Endothelial cell of umbilical vein (primary cell): ENCODE results near the gene MAN1A2. TPM values are rescaled to one million over a fixed set of nuclear protein-coding genes. Genes with fewer than 3 reads are reported as not detected.

Source experiments
- BruUV-seq: library from RNA; stranded (reverse); fragments of 400-500 nt; replicated peaks from 2 replicates; lab custom pipeline; 2021; lab: Mats Ljungman, UMichigan
- CTCF ChIA-PET: fragments of 300-600, 350-600 bp; sonication (Branson Sonifier 250); formaldehyde crosslinking; loops from one replicate; lab custom pipeline; 2021; ENCODE audit warnings: antibody characterized with exemption, inconsistent platforms; lab: Charles Lee
- POLR2A ChIA-PET: fragments of 300-600, 350-600 bp; sonication (Branson Sonifier 250); formaldehyde crosslinking; loops from one replicate; lab custom pipeline; 2021; ENCODE audit warnings: antibody characterized with exemption, inconsistent platforms; lab: Charles Lee
- DNase-seq: peaks from one replicate; pipeline ENCODE4 v3.0.0-alpha.2; 2011; ENCODE audit warnings: low read depth, low spot score
- FAIRE-seq: peaks from 2 replicates; lab custom pipeline; 2011; peaks lifted over from hg19 to GRCh38; lab: Jason Lieb, UNC
- H2AFZ ChIP-seq: 2 replicates; pipeline ENCODE4 v1.6.0; 2012; ENCODE audit warnings: low read depth, low read length, control low read depth, inconsistent platforms
- H3K27ac ChIP-seq: 2 replicates; pipeline ENCODE4 v1.5.1; 2011; ENCODE audit warnings: low read depth, mild to moderate bottlenecking, control low read depth, low read length, moderate library complexity; ENCODE audit not compliant: insufficient read depth
- H3K27me3 ChIP-seq, 2 experiments: 2 replicates each; pipeline versions ENCODE4 v1.6.0 to v1.6.1; 2011; ENCODE audit warnings: low read length in 2 of 2, mixed read lengths in 1 of 2; ENCODE audit not compliant: control insufficient read depth in 2 of 2, insufficient read depth in 2 of 2
- H3K36me3 ChIP-seq, 2 experiments: 2 replicates in 1 of 2; 3 replicates in 1 of 2; pipeline ENCODE4 v1.5.1; 2011; ENCODE audit warnings: low read length in 2 of 2, mild to moderate bottlenecking in 1 of 2, moderate library complexity in 1 of 2; ENCODE audit not compliant: control insufficient read depth in 2 of 2, insufficient read depth in 2 of 2; ENCODE audit errors: extremely low read depth in 1 of 2
- H3K4me1 ChIP-seq: 3 replicates; pipeline ENCODE4 v1.5.1; 2011; ENCODE audit warnings: mild to moderate bottlenecking, low read length; ENCODE audit not compliant: control insufficient read depth, insufficient read depth; ENCODE audit errors: extremely low read depth
- H3K4me2 ChIP-seq: 2 replicates; pipeline ENCODE4 v1.6.1; 2011; ENCODE audit warnings: low read length, control low read depth, mixed read lengths; ENCODE audit not compliant: insufficient read depth
- H3K4me3 ChIP-seq, 3 experiments: fragments of 200-600 bp in 1 of 3; sonication (generic), shearing (Covaris generic) in 1 of 3; replicated peaks in 1 of 3; 2 replicates each; pipeline ENCODE4 v1.5.1; 2011 to 2016; ENCODE audit warnings: control low read depth in 3 of 3, low read length in 3 of 3, mild to moderate bottlenecking in 2 of 3, inconsistent platforms in 1 of 3, low read depth in 1 of 3, moderate library complexity in 1 of 3; ENCODE audit not compliant: insufficient read depth in 1 of 3
- H3K79me2 ChIP-seq: 2 replicates; pipeline ENCODE4 v1.6.0; 2012; ENCODE audit warnings: low read length, inconsistent platforms; ENCODE audit not compliant: control insufficient read depth, insufficient read depth
- H3K9ac ChIP-seq: replicated peaks from 2 replicates; pipeline ENCODE3; 2011; ENCODE audit warnings: low read length, control low read depth; ENCODE audit not compliant: insufficient read depth; ENCODE audit errors: extremely low read depth
- H3K9me1 ChIP-seq: replicated peaks from 3 replicates; pipeline ENCODE4 v1.6.0; 2011; ENCODE audit warnings: mild to moderate bottlenecking, low read length; ENCODE audit not compliant: control insufficient read depth, insufficient read depth; ENCODE audit errors: extremely low read depth
- H3K9me3 ChIP-seq: replicated peaks from 2 replicates; pipeline ENCODE4 v1.5.1; 2012; ENCODE audit warnings: low read length, inconsistent platforms; ENCODE audit not compliant: control insufficient read depth, insufficient read depth
- H4K20me1 ChIP-seq: replicated peaks from 2 replicates; pipeline ENCODE3; 2011; ENCODE audit warnings: mild to moderate bottlenecking, low read length; ENCODE audit not compliant: control insufficient read depth, insufficient read depth; ENCODE audit errors: extremely low read depth
- EZH2 ChIP-seq: IDR thresholded peaks from 2 replicates; pipeline ENCODE4 v1.6.1; 2012; ENCODE audit warnings: borderline replicate concordance, low read depth, mild to moderate bottlenecking, moderate library complexity, low read length, inconsistent platforms; ENCODE audit not compliant: severe bottlenecking
- FOS ChIP-seq: IDR thresholded peaks from 2 replicates; pipeline ENCODE4 v1.6.1; 2011; ENCODE audit warnings: mild to moderate bottlenecking, low read length, moderate library complexity, borderline replicate concordance; ENCODE audit not compliant: insufficient read depth
- GATA2 ChIP-seq: IDR thresholded peaks from 2 replicates; pipeline ENCODE4 v1.7.0; 2011; ENCODE audit warnings: low read depth, mild to moderate bottlenecking, moderate library complexity, mixed read lengths, low read length; ENCODE audit not compliant: insufficient read length, insufficient read depth
- JUN ChIP-seq: IDR thresholded peaks from 2 replicates; pipeline ENCODE4 v1.6.1; 2011; ENCODE audit warnings: borderline replicate concordance, low read depth; ENCODE audit not compliant: insufficient read length, insufficient read depth
- MYC ChIP-seq: IDR thresholded peaks from one replicate; pipeline ENCODE4 v1.6.1; 2011; ENCODE audit warnings: mild to moderate bottlenecking, low read depth, low read length
- POLR2A ChIP-seq: IDR thresholded peaks from 2 replicates; pipeline ENCODE4 v1.6.1; 2012; ENCODE audit warnings: low read depth, mild to moderate bottlenecking, control low read depth, low read length
- POLR2AphosphoS5 ChIP-seq: IDR thresholded peaks from 2 replicates; pipeline ENCODE4 v1.6.1; 2012; ENCODE audit warnings: low read depth, mild to moderate bottlenecking, control low read depth, low read length, moderate library complexity; ENCODE audit not compliant: insufficient read depth
- dilution Hi-C: fragments of 300-500 bp; cut with MboI; formaldehyde crosslinking; loops from one replicate; pipeline ENCODE4 v1.15.0; 2019; ENCODE audit warnings: low sequenced_read_pairs; ENCODE audit not compliant: extremely low pct_ligation_motif_present
- intact Hi-C: fragments of 100-400 bp; cut with micrococcal nuclease; formaldehyde crosslinking; loops from one replicate; pipeline ENCODE4 v1.10.0; 2022
- polyA plus RNA-seq, 4 experiments: library from polyadenylated mRNA; depleted of rRNA in 3 of 4; stranded (reverse) in 3 of 4; unstranded in 1 of 4; fragments of >200 nt; gene quantifications; 2 replicates each; pipeline versions ENCODE4 v1.2.1 to v1.2.3, GENCODE V29; 2011 to 2012; ENCODE audit warnings: missing spikeins in 1 of 4
- total RNA-seq: library from RNA; stranded (reverse); gene quantifications from 2 replicates; pipeline ENCODE4 v1.2.3, GENCODE V29; 2021
- TF ChIP-seq, protein P1 (sequence below), 2 donors: IDR thresholded peaks; 1 replicate in 1 of 2; 2 replicates in 1 of 2; pipeline ENCODE4 v1.5.1; 2011; ENCODE audit warnings: low read length in 2 of 2, mild to moderate bottlenecking in 2 of 2, moderate library complexity in 2 of 2, control low read depth in 1 of 2, inconsistent platforms in 1 of 2, low read depth in 1 of 2; ENCODE audit not compliant: insufficient read depth in 1 of 2; ENCODE audit errors: extremely low read depth in 1 of 2
- TF ChIP-seq, protein P2 (sequence below): IDR thresholded peaks from 2 replicates; pipeline ENCODE4 v1.6.1; 2011; ENCODE audit not compliant: insufficient read depth, insufficient read length

Gene MAN1A2
- total and polyA plus RNA-seq, 2 donors (not counting 3 experiments of a cell fraction or from before 2014, with no cell fraction given): 13.5 to 36.2 TPM

DNA sequence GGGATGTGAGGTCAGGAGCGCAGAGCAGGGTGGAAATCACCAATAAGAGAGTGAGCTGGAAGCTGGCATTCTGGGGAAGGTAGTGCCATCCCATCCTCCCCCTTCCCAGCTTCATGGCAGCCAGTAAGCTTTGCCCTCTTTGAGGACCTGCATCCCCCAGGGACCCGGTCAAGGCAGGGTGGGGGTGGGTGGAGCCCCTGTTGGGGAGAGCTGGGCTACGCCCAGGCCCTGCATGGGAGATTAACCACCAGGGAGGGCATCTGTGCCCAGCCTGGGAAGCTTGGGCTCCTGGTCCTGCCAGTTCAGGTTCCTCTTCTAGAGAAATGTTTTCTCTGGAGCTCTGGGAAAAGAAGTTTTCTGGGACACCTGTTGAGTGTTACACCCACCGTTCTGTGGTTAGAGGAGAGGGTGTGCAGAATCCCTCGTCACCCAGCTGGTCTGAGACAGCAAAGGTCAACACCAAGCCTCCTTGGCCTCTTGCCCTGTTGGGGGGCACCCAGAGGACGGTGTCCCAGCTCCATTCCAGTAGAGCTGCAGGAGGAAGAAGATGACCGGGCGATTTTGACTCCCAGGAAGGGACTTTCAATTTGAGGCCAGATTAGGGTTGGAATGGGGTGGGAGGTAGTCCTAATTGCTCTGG lies 208.5 kb downstream of the MAN1A2 start:
- dilution Hi-C loops: no loop called here
- no peaks in the 10 kb centered on the region for H3K9me1 ChIP-seq
- no peak overlapping the region for H3K4me3 ChIP-seq
- no peak for FAIRE-seq
- no peaks in the 10 kb centered on the region for H3K79me2 ChIP-seq
- intact Hi-C loops: no loop called here
- BruUV-seq: no TSS peak
- H3K4me2 ChIP-seq: no peak overlapping the region
- no peak overlapping the region for H2AFZ ChIP-seq
- H3K36me3 ChIP-seq: no peaks in the 10 kb centered on the region
- TF ChIP-seq MYC (no peak), EZH2 (no peak)
- H3K27me3 ChIP-seq: peaks cover 0 to 1% of the 10 kb centered on the region in 2 experiments
- H3K27ac ChIP-seq: no peak overlapping the region
- ChIA-PET POLR2A (no interaction called here), CTCF (interaction anchor here (1.0 to 1.6 kb wide), 2 partner anchors 11 to 40 kb away, joined by 3 to 4 read pairs; no protein-coding TSS in a partner anchor)
- H3K9ac ChIP-seq: no peak overlapping the region
- no peaks in the 10 kb centered on the region for H3K4me1 ChIP-seq
- no peaks in the 10 kb centered on the region for H3K9me3 ChIP-seq
- no peaks in the 10 kb centered on the region for H4K20me1 ChIP-seq
- no peak for DNase-seq

GRCh38 chr1:117576236-117576635 lies 209.0 kb downstream of the MAN1A2 start:
- Histone ChIP-seq H3K9ac (no peak overlapping the region), H3K9me1 (no peaks in the 10 kb centered on the region), H3K27ac (no peak overlapping the region), H3K4me3 (no peak overlapping the region), H3K4me2 (no peak overlapping the region), H3K4me1 (no peaks in the 10 kb centered on the region), H4K20me1 (no peaks in the 10 kb centered on the region), H3K36me3 (no peaks in the 10 kb centered on the region), H3K27me3 (no peaks in the 10 kb centered on the region), H3K9me3 (no peaks in the 10 kb centered on the region), H2AFZ (no peak overlapping the region), H3K79me2 (no peaks in the 10 kb centered on the region)
- CTCF ChIA-PET: interaction anchor here (1.0 kb wide), 1 partner anchor 40 kb away, joined by 3 read pairs; no protein-coding TSS in a partner anchor
- intact Hi-C loops (no loop called here), dilution Hi-C loops (no loop called here)
- no peak for FAIRE-seq
- DNase-seq: no peak
- POLR2A ChIA-PET: no interaction called here
- no TSS peak for BruUV-seq
- no peak for TF ChIP-seq JUN
- TF ChIP-seq EZH2: no peak
- TF ChIP-seq POLR2A: no peak
- TF ChIP-seq, protein P1, sequence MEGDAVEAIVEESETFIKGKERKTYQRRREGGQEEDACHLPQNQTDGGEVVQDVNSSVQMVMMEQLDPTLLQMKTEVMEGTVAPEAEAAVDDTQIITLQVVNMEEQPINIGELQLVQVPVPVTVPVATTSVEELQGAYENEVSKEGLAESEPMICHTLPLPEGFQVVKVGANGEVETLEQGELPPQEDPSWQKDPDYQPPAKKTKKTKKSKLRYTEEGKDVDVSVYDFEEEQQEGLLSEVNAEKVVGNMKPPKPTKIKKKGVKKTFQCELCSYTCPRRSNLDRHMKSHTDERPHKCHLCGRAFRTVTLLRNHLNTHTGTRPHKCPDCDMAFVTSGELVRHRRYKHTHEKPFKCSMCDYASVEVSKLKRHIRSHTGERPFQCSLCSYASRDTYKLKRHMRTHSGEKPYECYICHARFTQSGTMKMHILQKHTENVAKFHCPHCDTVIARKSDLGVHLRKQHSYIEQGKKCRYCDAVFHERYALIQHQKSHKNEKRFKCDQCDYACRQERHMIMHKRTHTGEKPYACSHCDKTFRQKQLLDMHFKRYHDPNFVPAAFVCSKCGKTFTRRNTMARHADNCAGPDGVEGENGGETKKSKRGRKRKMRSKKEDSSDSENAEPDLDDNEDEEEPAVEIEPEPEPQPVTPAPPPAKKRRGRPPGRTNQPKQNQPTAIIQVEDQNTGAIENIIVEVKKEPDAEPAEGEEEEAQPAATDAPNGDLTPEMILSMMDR (IDR thresholded peaks at IDR 0.05; ENCODE audit: extremely low read depth in 1 of 2, insufficient read depth in 1 of 2, low read depth in 1 of 2, low read length in 2 of 2): no peak
- TF ChIP-seq MYC: no peak
- TF ChIP-seq, protein P2, sequence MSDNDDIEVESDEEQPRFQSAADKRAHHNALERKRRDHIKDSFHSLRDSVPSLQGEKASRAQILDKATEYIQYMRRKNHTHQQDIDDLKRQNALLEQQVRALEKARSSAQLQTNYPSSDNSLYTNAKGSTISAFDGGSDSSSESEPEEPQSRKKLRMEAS: no peak
- no peak for TF ChIP-seq GATA2
- no peak for TF ChIP-seq FOS
- no peak for TF ChIP-seq POLR2AphosphoS5
